ENCODE results near the gene ANP32E.

Gene ANP32E

DNA sequence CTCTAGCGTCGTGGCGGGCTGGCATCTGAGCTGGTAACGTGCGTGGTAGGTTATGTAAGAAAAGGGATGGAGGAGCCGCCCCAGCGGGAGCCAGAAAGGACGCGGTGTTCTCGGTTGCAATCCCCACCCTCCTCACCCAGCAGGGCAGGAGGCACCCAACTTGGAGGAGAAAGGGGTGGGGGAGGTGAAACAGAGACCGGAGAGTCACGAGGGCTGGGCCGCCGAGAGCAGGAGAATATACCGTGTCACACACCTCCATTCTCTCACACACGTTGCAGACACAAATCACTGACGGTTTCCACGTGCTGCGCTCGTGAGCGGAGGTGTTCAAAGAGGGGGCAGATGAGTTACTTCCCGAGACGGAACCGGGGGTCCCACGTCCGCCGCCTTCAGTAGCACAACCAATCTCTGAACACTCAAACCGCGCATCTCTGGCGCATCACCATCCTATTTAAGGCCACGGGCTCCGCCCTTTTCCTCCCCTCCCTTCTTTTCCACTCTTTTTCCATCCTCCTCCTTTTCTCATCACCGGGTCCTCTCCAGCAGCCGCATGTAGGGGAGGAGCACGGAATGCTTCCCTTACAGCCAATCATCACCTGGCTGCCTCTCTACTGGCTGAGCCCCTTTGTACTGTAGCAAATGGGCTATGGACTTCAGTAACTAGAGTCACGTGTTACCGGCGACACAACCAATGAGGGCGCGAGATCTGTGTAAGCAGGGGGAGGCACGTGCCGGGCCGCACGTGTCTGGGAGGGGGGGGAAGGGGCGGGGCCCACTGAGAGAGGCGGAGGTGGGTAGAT lies 46.0 kb upstream of the ANP32E start, which contains the start of gene CIART:
Gene CIART (plus strand): TSS at position 797 of the 800 bp plus-strand sequence. CDS start 714 bp downstream, outside the sequence.
- H3K79me1 ChIP-seq (ENCODE audit: low read depth, low read length) = no peaks in the 10 kb centered on the region
- no CpG with 5 or more reads among the region's 46 CpGs for WGBS, 2 donors (ENCODE audit: extremely low coverage in 2 of 2, insufficient read length in 2 of 2, insufficient replicate concordance in 1 of 2)
- H3K36me3 ChIP-seq (replicated peaks in 1 of 2; ENCODE audit: control insufficient read depth in 2 of 2, insufficient read depth in 2 of 2, low read length in 2 of 2) = peaks cover 5 to 44% of the 10 kb centered on the region in 2 donors
- peaks cover 0 to 7% (median 0%) of the 10 kb centered on the region in 3 experiments for H3K27me3 ChIP-seq (ENCODE audit: control insufficient read depth in 3 of 3, insufficient read depth in 3 of 3, low read depth in 1 of 3, low read length in 3 of 3)
- peak within 1 kb of the TSS; percentile 48 for H2AK5ac ChIP-seq (ENCODE audit: low read depth, low read length)
- peak within 1 kb of the TSS; percentile 22 for H3K14ac ChIP-seq (ENCODE audit: low read length)
- H2BK15ac ChIP-seq (ENCODE audit: low read length) = no peak within 1 kb of the TSS
- H4K8ac ChIP-seq (ENCODE audit: low read depth, low read length) = no peak within 1 kb of the TSS
- no peak within 1 kb of the TSS for H2BK120ac ChIP-seq (ENCODE audit: low read depth, low read length)
- peak within 1 kb of the TSS; percentile 66 for H3K23ac ChIP-seq (ENCODE audit: low read depth, low read length, poor library complexity)
- peak within 1 kb of the TSS; percentile 47 to 82 for H3K4me3 ChIP-seq (ENCODE audit: low read length in 2 of 2)
- peak within 1 kb of the TSS; percentile 27 for H2BK12ac ChIP-seq (ENCODE audit: low read length)
- H4K91ac ChIP-seq (ENCODE audit: low read depth, low read length, poor library complexity) = no peak within 1 kb of the TSS
- peak within 1 kb of the TSS; percentile 65 for H3K9ac ChIP-seq (ENCODE audit: low read depth, low read length, poor library complexity)
- peak within 1 kb of the TSS; percentile 88 for H3K4me2 ChIP-seq (ENCODE audit: insufficient read depth, low read length, poor library complexity, severe bottlenecking)
- H2BK5ac ChIP-seq (ENCODE audit: low read length) = no peak within 1 kb of the TSS
- no peaks in the 10 kb centered on the region for H3K9me3 ChIP-seq (replicated peaks in 1 of 2; ENCODE audit: control insufficient read depth in 2 of 2, insufficient read depth in 1 of 2, low read depth in 1 of 2, low read length in 2 of 2)
- H2AFZ ChIP-seq (ENCODE audit: low read length) = peak within 1 kb of the TSS; percentile 63
- peak within 1 kb of the TSS; percentile 84 for H3K18ac ChIP-seq (ENCODE audit: low read length)
- H3K4me1 ChIP-seq (ENCODE audit: control insufficient read depth in 2 of 2, insufficient read depth in 1 of 2, low read depth in 1 of 2, low read length in 2 of 2) = peaks cover 0 to 10% of the 10 kb centered on the region in 2 donors
- no peak within 1 kb of the TSS for H3K27ac ChIP-seq (replicated peaks; ENCODE audit: low read length)
- no peak within 1 kb of the TSS for H3K4ac ChIP-seq (ENCODE audit: low read length)
- DNase-seq (ENCODE audit: low spot score) = peak; percentile 93

DNA sequence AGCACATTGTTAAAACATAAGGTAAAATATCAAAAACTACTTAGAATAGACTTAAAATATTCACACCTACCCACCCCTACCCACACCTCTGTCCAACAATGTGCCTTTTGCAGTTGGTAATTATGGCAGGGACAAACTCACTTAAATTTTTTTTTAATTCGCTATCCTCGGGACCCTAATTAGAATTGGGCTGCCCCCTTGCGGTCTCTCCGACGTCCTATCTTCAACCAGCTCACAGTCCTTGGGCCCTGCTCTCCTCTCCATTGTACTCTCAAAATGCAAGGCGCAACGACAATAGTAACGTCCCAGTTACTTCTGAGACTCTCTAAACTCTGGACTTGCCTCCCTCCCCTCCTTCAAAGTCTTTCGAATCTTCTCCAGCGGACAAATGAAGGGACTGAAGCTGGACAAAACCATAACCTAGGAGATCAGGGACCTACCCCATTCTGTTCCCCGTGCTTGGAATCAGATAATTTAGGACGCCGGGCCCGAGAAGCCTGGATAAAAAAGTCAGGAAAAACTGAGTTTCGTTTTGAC lies 45.4 kb upstream of the ANP32E start:
- Histone ChIP-seq H4K91ac (ENCODE audit: low read depth, low read length, poor library complexity) (no peak overlapping the region), H3K18ac (ENCODE audit: low read length) (peak overlapping the region; percentile 83), H3K23ac (ENCODE audit: low read depth, low read length, poor library complexity) (peak overlapping the region; percentile 66), H4K8ac (ENCODE audit: low read depth, low read length) (no peak overlapping the region), H3K27me3 (ENCODE audit: control insufficient read depth in 3 of 3, insufficient read depth in 3 of 3, low read depth in 1 of 3, low read length in 3 of 3) (peaks cover 0 to 7% (median 0%) of the 10 kb centered on the region in 3 experiments), H3K36me3 (replicated peaks in 1 of 2; ENCODE audit: control insufficient read depth in 2 of 2, insufficient read depth in 2 of 2, low read length in 2 of 2) (peaks cover 6 to 45% of the 10 kb centered on the region in 2 donors), H2AK5ac (ENCODE audit: low read depth, low read length) (peak overlapping the region; percentile 48), H3K4me3 (ENCODE audit: low read length in 2 of 2) (peak overlapping the region; percentile 40 to 71), H2AFZ (ENCODE audit: low read length) (peak overlapping the region; percentile 19), H2BK15ac (ENCODE audit: low read length) (no peak overlapping the region), H3K4ac (ENCODE audit: low read length) (no peak overlapping the region), H3K9ac (ENCODE audit: low read depth, low read length, poor library complexity) (no peak overlapping the region), H3K9me3 (replicated peaks in 1 of 2; ENCODE audit: control insufficient read depth in 2 of 2, insufficient read depth in 1 of 2, low read depth in 1 of 2, low read length in 2 of 2) (no peaks in the 10 kb centered on the region), H3K4me1 (ENCODE audit: control insufficient read depth in 2 of 2, insufficient read depth in 1 of 2, low read depth in 1 of 2, low read length in 2 of 2) (peaks cover 0 to 10% of the 10 kb centered on the region in 2 donors), H2BK120ac (ENCODE audit: low read depth, low read length) (no peak overlapping the region), H3K27ac (replicated peaks; ENCODE audit: low read length) (no peak overlapping the region), H2BK12ac (ENCODE audit: low read length) (no peak overlapping the region), H3K79me1 (ENCODE audit: low read depth, low read length) (no peaks in the 10 kb centered on the region), H3K14ac (ENCODE audit: low read length) (no peak overlapping the region), H2BK5ac (ENCODE audit: low read length) (no peak overlapping the region), H3K4me2 (ENCODE audit: insufficient read depth, low read length, poor library complexity, severe bottlenecking) (peak overlapping the region; percentile 71)
- no CpG with 5 or more reads among the region's 15 CpGs for WGBS, 2 donors (ENCODE audit: extremely low coverage in 2 of 2, insufficient read length in 2 of 2, insufficient replicate concordance in 1 of 2)
- DNase-seq (ENCODE audit: low spot score) = peak; percentile 62

DNA sequence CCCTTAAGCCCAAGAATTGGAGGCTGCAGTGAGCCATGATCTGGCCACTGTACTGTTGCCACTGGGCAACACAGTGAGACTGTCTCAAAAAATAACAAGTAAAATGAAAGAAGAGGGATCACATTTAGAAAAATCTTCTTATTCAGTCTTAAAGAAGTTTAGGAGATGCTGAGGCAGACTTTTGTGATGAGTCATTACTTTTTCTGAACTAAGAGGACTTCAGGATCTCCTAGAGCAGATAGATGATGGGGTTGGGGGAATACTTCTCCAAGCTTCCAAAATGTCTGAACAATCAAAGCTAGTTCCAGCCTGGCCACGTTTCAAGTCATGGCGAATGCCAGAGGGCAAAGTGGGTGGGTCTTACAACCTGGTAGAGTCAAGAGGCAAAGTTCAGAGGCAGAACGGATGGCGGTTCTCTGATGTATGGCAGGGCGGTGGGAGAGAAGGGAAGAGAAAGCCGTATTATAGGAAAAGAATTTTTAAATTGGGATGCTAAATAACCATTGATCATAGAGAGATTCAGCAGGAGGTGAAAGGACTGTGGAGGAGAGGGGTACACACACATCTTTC lies 44.3 kb upstream of the ANP32E start:
- no peak overlapping the region for H2AFZ ChIP-seq (ENCODE audit: low read length)
- no peak overlapping the region for H2BK12ac ChIP-seq (ENCODE audit: low read length)
- H3K4me1 ChIP-seq (ENCODE audit: control insufficient read depth in 2 of 2, insufficient read depth in 1 of 2, low read depth in 1 of 2, low read length in 2 of 2) = peaks cover 0 to 10% of the 10 kb centered on the region in 2 donors
- H3K23ac ChIP-seq (ENCODE audit: low read depth, low read length, poor library complexity) = no peak overlapping the region
- no peak for DNase-seq (ENCODE audit: low spot score)
- H2BK120ac ChIP-seq (ENCODE audit: low read depth, low read length) = no peak overlapping the region
- H3K79me1 ChIP-seq (ENCODE audit: low read depth, low read length) = no peaks in the 10 kb centered on the region
- no peak overlapping the region for H4K91ac ChIP-seq (ENCODE audit: low read depth, low read length, poor library complexity)
- H3K27me3 ChIP-seq (ENCODE audit: control insufficient read depth in 3 of 3, insufficient read depth in 3 of 3, low read depth in 1 of 3, low read length in 3 of 3) = peaks cover 0 to 7% (median 0%) of the 10 kb centered on the region in 3 experiments
- H3K4ac ChIP-seq (ENCODE audit: low read length) = no peak overlapping the region
- H3K36me3 ChIP-seq (replicated peaks in 1 of 2; ENCODE audit: control insufficient read depth in 2 of 2, insufficient read depth in 2 of 2, low read length in 2 of 2) = peaks cover 8 to 54% of the 10 kb centered on the region in 2 donors
- WGBS, 2 donors (ENCODE audit: extremely low coverage in 2 of 2, insufficient read length in 2 of 2, insufficient replicate concordance in 1 of 2) = 100% methylated on average over 3 of the region's 6 CpGs; no CpG with 5 or more reads in 1 of the 2 donors
- no peak overlapping the region for H3K4me3 ChIP-seq (ENCODE audit: low read length in 2 of 2)
- no peak overlapping the region for H3K18ac ChIP-seq (ENCODE audit: low read length)
- H2BK5ac ChIP-seq (ENCODE audit: low read length) = no peak overlapping the region
- H3K4me2 ChIP-seq (ENCODE audit: insufficient read depth, low read length, poor library complexity, severe bottlenecking) = no peak overlapping the region
- H2AK5ac ChIP-seq (ENCODE audit: low read depth, low read length) = no peak overlapping the region
- H2BK15ac ChIP-seq (ENCODE audit: low read length) = no peak overlapping the region
- H3K14ac ChIP-seq (ENCODE audit: low read length) = no peak overlapping the region
- H3K27ac ChIP-seq (replicated peaks; ENCODE audit: low read length) = no peak overlapping the region
- H3K9me3 ChIP-seq (replicated peaks in 1 of 2; ENCODE audit: control insufficient read depth in 2 of 2, insufficient read depth in 1 of 2, low read depth in 1 of 2, low read length in 2 of 2) = no peaks in the 10 kb centered on the region
- no peak overlapping the region for H4K8ac ChIP-seq (ENCODE audit: low read depth, low read length)
- H3K9ac ChIP-seq (ENCODE audit: low read depth, low read length, poor library complexity) = no peak overlapping the region

DNA sequence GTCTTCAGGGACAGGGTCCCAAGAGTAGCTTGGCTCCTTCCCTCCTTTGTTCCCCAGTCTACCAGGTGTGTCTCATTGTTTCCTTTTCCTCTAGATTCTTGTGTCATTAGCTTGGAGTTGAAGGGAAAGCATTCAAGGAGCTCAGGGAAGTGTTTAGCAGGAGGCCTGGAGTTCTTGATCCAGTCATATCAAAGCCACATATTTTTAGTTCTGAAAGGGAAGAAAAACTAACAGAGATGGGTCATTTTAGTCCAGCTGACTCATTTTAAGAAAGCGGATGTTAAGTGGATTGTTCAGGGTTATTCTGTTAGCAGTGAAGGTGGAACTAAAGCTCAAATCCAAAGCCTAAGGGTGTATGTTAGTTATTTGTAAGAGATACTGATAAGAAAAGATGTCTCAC lies 37.4 kb upstream of the ANP32E start:
- WGBS, 2 donors (ENCODE audit: extremely low coverage in 2 of 2, insufficient read length in 2 of 2, insufficient replicate concordance in 1 of 2) = no CpG with 5 or more reads among the region's 1 CpG
- DNase-seq (ENCODE audit: low spot score) = no peak
- no peak overlapping the region for H2AFZ ChIP-seq (ENCODE audit: low read length)
- H3K27ac ChIP-seq (replicated peaks; ENCODE audit: low read length) = peak overlapping the region; percentile 71
- H3K4me1 ChIP-seq (ENCODE audit: control insufficient read depth in 2 of 2, insufficient read depth in 1 of 2, low read depth in 1 of 2, low read length in 2 of 2) = peaks cover 8 to 9% of the 10 kb centered on the region in 2 donors
- H3K4me3 ChIP-seq (ENCODE audit: low read length in 2 of 2) = peak overlapping the region in 1 of 2 donors; percentile 51
- no peak overlapping the region for H4K91ac ChIP-seq (ENCODE audit: low read depth, low read length, poor library complexity)
- H3K9ac ChIP-seq (ENCODE audit: low read depth, low read length, poor library complexity) = no peak overlapping the region
- no peak overlapping the region for H3K23ac ChIP-seq (ENCODE audit: low read depth, low read length, poor library complexity)
- no peak overlapping the region for H2BK12ac ChIP-seq (ENCODE audit: low read length)
- peak overlapping the region; percentile 79 for H3K4me2 ChIP-seq (ENCODE audit: insufficient read depth, low read length, poor library complexity, severe bottlenecking)
- no peak overlapping the region for H3K18ac ChIP-seq (ENCODE audit: low read length)
- no peak overlapping the region for H3K4ac ChIP-seq (ENCODE audit: low read length)
- H3K14ac ChIP-seq (ENCODE audit: low read length) = no peak overlapping the region
- H3K79me1 ChIP-seq (ENCODE audit: low read depth, low read length) = peaks cover 2% of the 10 kb centered on the region
- H2BK5ac ChIP-seq (ENCODE audit: low read length) = peak overlapping the region; percentile 67
- H3K27me3 ChIP-seq (ENCODE audit: control insufficient read depth in 3 of 3, insufficient read depth in 3 of 3, low read depth in 1 of 3, low read length in 3 of 3) = no peaks in the 10 kb centered on the region
- no peak overlapping the region for H2AK5ac ChIP-seq (ENCODE audit: low read depth, low read length)
- H4K8ac ChIP-seq (ENCODE audit: low read depth, low read length) = no peak overlapping the region
- no peak overlapping the region for H2BK15ac ChIP-seq (ENCODE audit: low read length)
- no peak overlapping the region for H2BK120ac ChIP-seq (ENCODE audit: low read depth, low read length)
- H3K9me3 ChIP-seq (replicated peaks in 1 of 2; ENCODE audit: control insufficient read depth in 2 of 2, insufficient read depth in 1 of 2, low read depth in 1 of 2, low read length in 2 of 2) = no peaks in the 10 kb centered on the region
- H3K36me3 ChIP-seq (replicated peaks in 1 of 2; ENCODE audit: control insufficient read depth in 2 of 2, insufficient read depth in 2 of 2, low read length in 2 of 2) = peaks cover 6 to 29% of the 10 kb centered on the region in 2 donors

Data from neuronal stem cell (in vitro differentiated cells).